Measurements from ENCODE around the gene BAZ1B.
"Not testable (repeated sequence)": the region's sequence is repeated elsewhere in the genome, so short reads cannot be mapped to it uniquely, and the experiment has no call there.

BAZ1B gene

GRCh38 chr7:73557108-73557396 is 35.0 kb upstream of the BAZ1B start:
- TF ChIP-seq GATA1 (IDR thresholded peaks at IDR 0.05; ENCODE audit: low read depth, low read length) (no peak), POLR2A (IDR thresholded peaks at IDR 0.05; ENCODE audit: low read length) (no peak)
- peak; percentile 95 to 98 for DNase-seq

- no peak for TF ChIP-seq POLR2A (IDR thresholded peaks at IDR 0.05; ENCODE audit: low read length)
- DNase-seq: peak in 1 of 2 experiments; percentile 33
Observed at GRCh38 chr7:73556208-73557107, 34.4 kb upstream of the BAZ1B start.

GRCh38 chr7:73555411-73555982 is 33.4 kb upstream of the BAZ1B start:
- TF ChIP-seq GATA1 (IDR thresholded peaks at IDR 0.05; ENCODE audit: low read depth, low read length): no peak
- TF ChIP-seq POLR2A (IDR thresholded peaks at IDR 0.05; ENCODE audit: low read length): no peak
- DNase-seq: no peak

GRCh38 chr7:73550093-73550492 is 28.0 kb upstream of the BAZ1B start:
- DNase-seq: not testable (repeated sequence)

GRCh38 chr7:73549176-73549575 is 27.1 kb upstream of the BAZ1B start:
- no peak for DNase-seq
- TF ChIP-seq GATA1 (IDR thresholded peaks at IDR 0.05; ENCODE audit: low read depth, low read length): no peak
- TF ChIP-seq POLR2A (IDR thresholded peaks at IDR 0.05; ENCODE audit: low read length): no peak

GRCh38 chr7:73547841-73548240 is 25.7 kb upstream of the BAZ1B start:
- TF ChIP-seq GATA1 (IDR thresholded peaks at IDR 0.05; ENCODE audit: low read depth, low read length) (no peak), POLR2A (IDR thresholded peaks at IDR 0.05; ENCODE audit: low read length) (no peak)
- DNase-seq: no peak

- TF ChIP-seq POLR2A (IDR thresholded peaks at IDR 0.05; ENCODE audit: low read length) (no peak), GATA1 (IDR thresholded peaks at IDR 0.05; ENCODE audit: low read depth, low read length) (no peak)
- DNase-seq: no peak
Observed at GRCh38 chr7:73544678-73545077, 22.6 kb upstream of the BAZ1B start.

- DNase-seq: no peak
- no peak for TF ChIP-seq POLR2A (IDR thresholded peaks at IDR 0.05; ENCODE audit: low read length)
- TF ChIP-seq GATA1 (IDR thresholded peaks at IDR 0.05; ENCODE audit: low read depth, low read length): no peak
Observed at GRCh38 chr7:73541722-73542121, 19.6 kb upstream of the BAZ1B start.

- TF ChIP-seq POLR2A (IDR thresholded peaks at IDR 0.05; ENCODE audit: low read length): no peak
- no peak for TF ChIP-seq GATA1 (IDR thresholded peaks at IDR 0.05; ENCODE audit: low read depth, low read length)
- DNase-seq: no peak
Observed at GRCh38 chr7:73539709-73540108, 17.6 kb upstream of the BAZ1B start.

GRCh38 chr7:73538510-73538909 is 16.4 kb upstream of the BAZ1B start:
- not testable (repeated sequence) for DNase-seq

- no peak for DNase-seq
- TF ChIP-seq POLR2A (IDR thresholded peaks at IDR 0.05; ENCODE audit: low read length): no peak
- no peak for TF ChIP-seq GATA1 (IDR thresholded peaks at IDR 0.05; ENCODE audit: low read depth, low read length)
Observed at GRCh38 chr7:73537051-73537450, 15.0 kb upstream of the BAZ1B start.

GRCh38 chr7:73536479-73536878 is 14.4 kb upstream of the BAZ1B start:
- TF ChIP-seq GATA1 (IDR thresholded peaks at IDR 0.05; ENCODE audit: low read depth, low read length): no peak
- no peak for DNase-seq

GRCh38 chr7:73535918-73536317 is 13.8 kb upstream of the BAZ1B start:
- DNase-seq: not testable (repeated sequence)

GRCh38 chr7:73533742-73534141 is 11.6 kb upstream of the BAZ1B start:
- TF ChIP-seq POLR2A (IDR thresholded peaks at IDR 0.05; ENCODE audit: low read length) (no peak), GATA1 (IDR thresholded peaks at IDR 0.05; ENCODE audit: low read depth, low read length) (no peak)
- DNase-seq: no peak

GRCh38 chr7:73532224-73532623 is 10.1 kb upstream of the BAZ1B start:
- DNase-seq: no peak

GRCh38 chr7:73530800-73531199 is 8.7 kb upstream of the BAZ1B start:
- TF ChIP-seq GATA1 (IDR thresholded peaks at IDR 0.05; ENCODE audit: low read depth, low read length) (no peak), POLR2A (IDR thresholded peaks at IDR 0.05; ENCODE audit: low read length) (no peak)
- DNase-seq: peak; percentile 40 to 50

More at GRCh38 chr7:73532224-73532623, 10.1 kb upstream of the BAZ1B start:
- TF ChIP-seq POLR2A (IDR thresholded peaks at IDR 0.05; ENCODE audit: low read length) (no peak), GATA1 (IDR thresholded peaks at IDR 0.05; ENCODE audit: low read depth, low read length) (no peak)

All from erythroblast (primary cell).